Measurements from ENCODE around the gene FH.

FH gene

GRCh38 chr1:241520080-241520465 is 518 bp upstream of the FH start:
- no peak for TF ChIP-seq CTCF (IDR thresholded peaks at IDR 0.05; ENCODE audit: low read depth, low read length)
- TF ChIP-seq EZH2phosphoT487 (IDR thresholded peaks at IDR 0.05; ENCODE audit: low read depth), result no peak
- Histone ChIP-seq H3K27ac (ENCODE audit: low read length) (no peak overlapping the region), H3K9ac (ENCODE audit: low read length) (peak overlapping the region; percentile 64)

GRCh38 chr1:241518476-241519307 is 863 bp downstream of the FH start:
- peak overlapping the region; percentile 72 for H3K4me2 ChIP-seq (ENCODE audit: low read length)
- H3K9ac ChIP-seq (ENCODE audit: low read length), result peak overlapping the region; percentile 83
- H3K27me3 ChIP-seq (ENCODE audit: low read depth, low read length), result peaks cover 7% of the 10 kb centered on the region; the same call in 1 of the 2 replicates
- H3K4me1 ChIP-seq (ENCODE audit: low read length), result peaks cover 7% of the 10 kb centered on the region
- H4K20me1 ChIP-seq (ENCODE audit: insufficient read depth, low read length), result peaks cover 9% of the 10 kb centered on the region; the same call in 1 of the 2 replicates
- TF ChIP-seq CTCF (IDR thresholded peaks at IDR 0.05; ENCODE audit: low read depth, low read length), result 0 out of 2 replicates have a peak, but pooled peaks have one; percentile 4
- no peak for TF ChIP-seq EZH2phosphoT487 (IDR thresholded peaks at IDR 0.05; ENCODE audit: low read depth)
- H3K36me3 ChIP-seq (replicated peaks; ENCODE audit: low read depth, low read length), result peaks cover 20% of the 10 kb centered on the region
- H2AFZ ChIP-seq (ENCODE audit: low read depth, low read length), result peak overlapping the region; percentile 2; the same call in 1 of the 2 replicates
- no peaks in the 10 kb centered on the region for H3K9me3 ChIP-seq (ENCODE audit: insufficient read depth, low read length)
- H3K4me3 ChIP-seq (ENCODE audit: low read length), result peak overlapping the region; percentile 88
- H3K27ac ChIP-seq (ENCODE audit: low read length), result peak overlapping the region; percentile 54
- H3K79me2 ChIP-seq (ENCODE audit: low read length), result peaks cover 54% of the 10 kb centered on the region

More at GRCh38 chr1:241520080-241520465, 518 bp upstream of the FH start:
- Histone ChIP-seq H3K27me3 (ENCODE audit: low read depth, low read length) (peaks cover 7% of the 10 kb centered on the region; the same call in 1 of the 2 replicates), H3K4me2 (ENCODE audit: low read length) (peak overlapping the region; percentile 65), H3K79me2 (ENCODE audit: low read length) (peaks cover 42% of the 10 kb centered on the region), H3K4me3 (ENCODE audit: low read length) (peak overlapping the region; percentile 88), H4K20me1 (ENCODE audit: insufficient read depth, low read length) (peaks cover 7% of the 10 kb centered on the region; the same call in 1 of the 2 replicates), H3K4me1 (ENCODE audit: low read length) (peaks cover 5% of the 10 kb centered on the region), H3K9me3 (ENCODE audit: insufficient read depth, low read length) (no peaks in the 10 kb centered on the region), H3K36me3 (replicated peaks; ENCODE audit: low read depth, low read length) (peaks cover 14% of the 10 kb centered on the region), H2AFZ (ENCODE audit: low read depth, low read length) (peak overlapping the region; percentile 80)

GRCh38 chr1:241513378-241513777 is 6.2 kb downstream of the FH start:
- H3K36me3 ChIP-seq (replicated peaks; ENCODE audit: low read depth, low read length), result peaks cover 50% of the 10 kb centered on the region

More at GRCh38 chr1:241513378-241513777, 6.2 kb downstream of the FH start:
- no peak overlapping the region for H2AFZ ChIP-seq (ENCODE audit: low read depth, low read length)
- H4K20me1 ChIP-seq (ENCODE audit: insufficient read depth, low read length), result peaks cover 9% of the 10 kb centered on the region; the same call in 1 of the 2 replicates
- H3K27me3 ChIP-seq (ENCODE audit: low read depth, low read length), result no peaks in the 10 kb centered on the region
- H3K4me3 ChIP-seq (ENCODE audit: low read length), result no peak overlapping the region
- peaks cover 46% of the 10 kb centered on the region for H3K79me2 ChIP-seq (ENCODE audit: low read length)
- no peak overlapping the region for H3K9ac ChIP-seq (ENCODE audit: low read length)
- H3K9me3 ChIP-seq (ENCODE audit: insufficient read depth, low read length), result no peaks in the 10 kb centered on the region
- TF ChIP-seq EZH2phosphoT487 (IDR thresholded peaks at IDR 0.05; ENCODE audit: low read depth), result no peak
- no peak for TF ChIP-seq CTCF (IDR thresholded peaks at IDR 0.05; ENCODE audit: low read depth, low read length)
- peaks cover 12% of the 10 kb centered on the region for H3K4me1 ChIP-seq (ENCODE audit: low read length)
- H3K4me2 ChIP-seq (ENCODE audit: low read length), result peak overlapping the region; percentile 21; the same call in 1 of the 2 replicates
- no peak overlapping the region for H3K27ac ChIP-seq (ENCODE audit: low read length)

Measured in OCI-LY3 (cell line).